ENCODE measurements around the gene FBXW8.

GRCh38 chr12:117033382-117034221 lies 122.9 kb downstream of the FBXW8 start:
- TF ChIP-seq CTCF (conservative IDR thresholded peaks at IDR 0.05 in 1 of 2, IDR thresholded peaks at IDR 0.05 in 1 of 2; ENCODE audit: extremely low read depth in 1 of 2, insufficient read depth in 1 of 2, low read depth in 1 of 2, low read length in 2 of 2) = no peak
- TF ChIP-seq EZH2 (IDR thresholded peaks at IDR 0.05; ENCODE audit: borderline replicate concordance, low read length) = no peak

All from mammary epithelial cell (primary cell).